H1 (cell line): ENCODE results near the gene STARD13. TPM values are rescaled to one million over a fixed set of nuclear protein-coding genes. Genes with fewer than 3 reads are reported as not detected.

Experiments
- CTCF ChIA-PET: fragments of 300-600 bp; sonication (Branson Sonifier 250); formaldehyde crosslinking; loops from one replicate; lab custom pipeline; 2021; ENCODE audit not compliant: partially characterized antibody; lab: Charles Lee
- POLR2A ChIA-PET: fragments of 300-600 bp; sonication (Branson Sonifier 250); formaldehyde crosslinking; loops from one replicate; lab custom pipeline; 2021; ENCODE audit warnings: inconsistent platforms; ENCODE audit not compliant: partially characterized antibody; lab: Charles Lee
- DNase-seq, 2 experiments: peaks; one replicate each; pipeline versions ENCODE4 v3.0.0 to v3.0.0-alpha.2; 2010 to 2022; ENCODE audit warnings: low spot score in 2 of 2, low read depth in 1 of 2, mixed read lengths in 1 of 2
- FAIRE-seq: peaks from 2 replicates; lab custom pipeline; 2011; peaks lifted over from hg19 to GRCh38; lab: Jason Lieb, UNC
- H2AFZ ChIP-seq: 2 replicates; pipeline ENCODE4 v1.8.1; 2012; ENCODE audit warnings: low read length, inconsistent platforms
- H2AK5ac ChIP-seq: 2 replicates; pipeline ENCODE4 v1.6.1; 2013; ENCODE audit warnings: low read depth, low read length
- H2BK120ac ChIP-seq: replicated peaks from 2 replicates; pipeline ENCODE3; 2013; ENCODE audit warnings: low read depth, low read length, inconsistent platforms
- H2BK12ac ChIP-seq: 2 replicates; pipeline ENCODE4 v1.6.1; 2013; ENCODE audit warnings: low read depth, low read length
- H2BK15ac ChIP-seq: 2 replicates; pipeline ENCODE4 v1.6.1; 2013; ENCODE audit warnings: low read length
- H2BK20ac ChIP-seq: 2 replicates; pipeline ENCODE4 v1.6.1; 2013; ENCODE audit warnings: low read length
- H2BK5ac ChIP-seq: 2 replicates; pipeline ENCODE4 v1.6.1; 2013; ENCODE audit warnings: low read depth, low read length
- H3K14ac ChIP-seq: 2 replicates; pipeline ENCODE4 v1.6.1; 2013; ENCODE audit warnings: inconsistent platforms; ENCODE audit not compliant: insufficient read length
- H3K18ac ChIP-seq: 2 replicates; pipeline ENCODE4 v1.6.1; 2013; ENCODE audit warnings: low read length; ENCODE audit errors: extremely low read depth
- H3K23ac ChIP-seq: 2 replicates; pipeline ENCODE4 v1.6.1; 2013; ENCODE audit warnings: inconsistent platforms; ENCODE audit not compliant: insufficient read length
- H3K23me2 ChIP-seq: 2 replicates; pipeline ENCODE4 v1.6.1; 2013; ENCODE audit warnings: low read depth, low read length
- H3K27ac ChIP-seq: 2 replicates; pipeline ENCODE4 v1.6.1; 2011; ENCODE audit warnings: low read depth, low read length, inconsistent platforms
- H3K27me3 ChIP-seq, 4 experiments: replicated peaks in 1 of 4; 1 replicate in 1 of 4; 2 replicates in 3 of 4; pipeline versions ENCODE4 v1.6.1 to v1.8.1; 2011 to 2013; ENCODE audit warnings: low read length in 3 of 4, mild to moderate bottlenecking in 3 of 4, inconsistent platforms in 2 of 4, mixed read lengths in 2 of 4, moderate library complexity in 1 of 4; ENCODE audit not compliant: control insufficient read depth in 3 of 4, insufficient read depth in 3 of 4; ENCODE audit errors: extremely low read depth in 1 of 4
- H3K36me3 ChIP-seq, 4 experiments: 2 replicates each; pipeline versions ENCODE4 v1.6.1 to v1.8.1; 2011 to 2013; ENCODE audit warnings: mild to moderate bottlenecking in 4 of 4, low read length in 3 of 4, moderate library complexity in 2 of 4, control low read depth in 1 of 4, inconsistent platforms in 1 of 4; ENCODE audit not compliant: insufficient read depth in 4 of 4, control insufficient read depth in 2 of 4
- H3K4ac ChIP-seq: replicated peaks from 2 replicates; pipeline ENCODE3; 2013; ENCODE audit warnings: low read length, low read depth, mixed read lengths, inconsistent platforms; ENCODE audit not compliant: insufficient read length
- H3K4me1 ChIP-seq, 4 experiments: replicated peaks in 1 of 4; 1 replicate in 1 of 4; 2 replicates in 3 of 4; pipeline versions ENCODE4 v1.6.1 to v1.8.1; 2011 to 2013; ENCODE audit warnings: low read length in 3 of 4, inconsistent platforms in 2 of 4, mixed read lengths in 1 of 4; ENCODE audit not compliant: insufficient read depth in 4 of 4, control insufficient read depth in 3 of 4
- H3K4me2 ChIP-seq, 2 experiments: 2 replicates each; pipeline versions ENCODE4 v1.6.1 to v1.8.1; 2011 to 2013; ENCODE audit warnings: low read depth in 2 of 2, low read length in 2 of 2, control low read depth in 1 of 2, inconsistent platforms in 1 of 2, mild to moderate bottlenecking in 1 of 2; ENCODE audit not compliant: insufficient read depth in 1 of 2
- H3K4me3 ChIP-seq, 4 experiments: fragments of 200-600, 300-600 bp in 1 of 4; sonication (generic), shearing (Covaris generic), sonication (Bioruptor Twin) in 1 of 4; 2 replicates each; pipeline versions ENCODE4 v1.5.1 to v1.8.1; 2011 to 2016; ENCODE audit warnings: low read length in 4 of 4, low read depth in 3 of 4, control low read depth in 2 of 4, inconsistent platforms in 2 of 4, mild to moderate bottlenecking in 2 of 4, mixed read lengths in 1 of 4, moderate library complexity in 1 of 4; ENCODE audit not compliant: insufficient read depth in 2 of 4; ENCODE audit errors: extremely low read depth in 1 of 4
- H3K56ac ChIP-seq: replicated peaks from 2 replicates; pipeline ENCODE3; 2013; ENCODE audit warnings: low read depth, mild to moderate bottlenecking, mixed read lengths, low read length, inconsistent platforms; ENCODE audit not compliant: insufficient read length
- H3K79me1 ChIP-seq: 2 replicates; pipeline ENCODE4 v1.6.1; 2013; ENCODE audit warnings: low read depth, low read length, control low read depth
- H3K79me2 ChIP-seq, 2 experiments: 2 replicates each; pipeline versions ENCODE4 v1.6.1 to v1.8.1; 2012 to 2013; ENCODE audit warnings: low read length in 2 of 2, mild to moderate bottlenecking in 2 of 2, inconsistent platforms in 1 of 2; ENCODE audit not compliant: insufficient read depth in 2 of 2, control insufficient read depth in 1 of 2
- H3K9ac ChIP-seq, 4 experiments: replicated peaks in 1 of 4; 1 replicate in 1 of 4; 2 replicates in 3 of 4; pipeline versions ENCODE4 v1.6.1 to v1.8.1; 2011 to 2013; ENCODE audit warnings: low read depth in 3 of 4, low read length in 3 of 4, control low read depth in 2 of 4, mild to moderate bottlenecking in 2 of 4, moderate library complexity in 2 of 4, inconsistent platforms in 1 of 4; ENCODE audit errors: extremely low read depth in 1 of 4
- H3K9me3 ChIP-seq, 2 experiments: 2 replicates each; pipeline versions ENCODE4 v1.6.1 to v1.8.1; 2012 to 2013; ENCODE audit warnings: mild to moderate bottlenecking in 2 of 2, moderate library complexity in 2 of 2, control low read depth in 1 of 2, inconsistent platforms in 1 of 2, low read depth in 1 of 2, low read length in 1 of 2, mixed read lengths in 1 of 2; ENCODE audit not compliant: insufficient read depth in 2 of 2
- H4K20me1 ChIP-seq, 2 experiments: replicated peaks in 1 of 2; 2 replicates each; pipeline versions ENCODE3 to v1.8.1; 2011 to 2013; ENCODE audit warnings: inconsistent platforms in 2 of 2, low read length in 2 of 2, mild to moderate bottlenecking in 1 of 2; ENCODE audit not compliant: insufficient read depth in 2 of 2, control insufficient read depth in 1 of 2
- H4K5ac ChIP-seq: 2 replicates; pipeline ENCODE4 v1.6.1; 2013; ENCODE audit warnings: low read length, low read depth, mixed read lengths, inconsistent platforms; ENCODE audit not compliant: insufficient read length
- H4K8ac ChIP-seq: 2 replicates; pipeline ENCODE4 v1.8.0; 2013; ENCODE audit warnings: mild to moderate bottlenecking, moderate library complexity, low read length, inconsistent platforms; ENCODE audit not compliant: insufficient read depth; ENCODE audit errors: extremely low read depth
- H4K91ac ChIP-seq: replicated peaks from 2 replicates; pipeline ENCODE3; 2013; ENCODE audit warnings: low read length, mixed read lengths, inconsistent platforms; ENCODE audit not compliant: insufficient read length
- WGBS, 2 experiments: shearing (Covaris generic) in 1 of 2; methylation state at CpG; one replicate each; pipeline versions ENCODE4 v1.1.6 to v1.1.7; 2013 to 2015; ENCODE audit warnings: low lambda C conversion rate in 2 of 2, mixed read lengths in 2 of 2, inconsistent platforms in 1 of 2, low coverage in 1 of 2, missing lambda C conversion rate in 1 of 2; ENCODE audit not compliant: insufficient replicate concordance in 2 of 2, insufficient coverage in 1 of 2, insufficient read length in 1 of 2; ENCODE audit errors: extremely low coverage in 1 of 2, missing lambda C conversion rate in 1 of 2; 5-methylcytosine and 5-hydroxymethylcytosine counted together
- polyA plus RNA-seq, 7 experiments: library from polyadenylated mRNA; depleted of rRNA in 3 of 7; stranded (reverse) in 5 of 7; unstranded in 2 of 7; fragments of >200 nt in 5 of 7; fragments of 200-250 nt in 2 of 7; gene quantifications; 1 replicate in 5 of 7; 2 replicates in 1 of 7; 4 replicates in 1 of 7; pipeline versions ENCODE4 v1.2.1 to v1.2.3, GENCODE V29; 2011 to 2013; ENCODE audit warnings: missing spikeins in 2 of 7, mixed read lengths in 2 of 7
- total RNA-seq: library from RNA; stranded (reverse); fragmentation: NEBNext Ultra II Directional; extraction: Animal tissue kit (Norgen Biotek cat#: 25700); gene quantifications from 2 replicates; pipeline ENCODE4 v1.2.1, GENCODE V29; 2021
- TF ChIP-seq, protein P1 (sequence below), 3 experiments: IDR thresholded peaks; 1 replicate in 2 of 3; 2 replicates in 1 of 3; pipeline versions ENCODE4 v1.5.1 to v1.6.1; 2011; ENCODE audit warnings: low read length in 3 of 3, mild to moderate bottlenecking in 3 of 3, inconsistent platforms in 2 of 3, low read depth in 1 of 3, moderate library complexity in 1 of 3; ENCODE audit not compliant: insufficient read depth in 1 of 3; ENCODE audit errors: control extremely low read depth in 1 of 3

The STARD13 gene
- total and polyA plus RNA-seq, 2 of the 8 experiments (the other 6 are each of a cell fraction or from before 2014, with no cell fraction given), result 0.82 to 2.9 TPM

DNA sequence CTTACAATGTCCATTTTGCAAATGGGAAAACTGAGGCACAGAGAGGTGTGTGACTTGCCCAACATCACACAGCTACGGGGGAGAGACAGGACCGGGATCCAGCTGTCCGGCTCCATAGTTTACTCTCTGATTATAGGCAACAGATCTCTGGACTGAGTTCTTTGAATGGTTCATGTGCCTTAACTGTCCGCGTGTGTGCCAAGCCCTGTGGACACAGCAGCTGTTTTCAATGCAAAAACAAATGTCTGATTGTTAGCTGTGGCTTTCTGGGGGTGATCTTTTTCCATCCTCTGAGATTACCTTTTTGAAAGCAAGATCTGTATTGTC is 175.2 kb downstream of the STARD13 start:
- WGBS, 2 experiments, result 99% methylated on average over 5 of the region's 5 CpGs; no CpG with 5 or more reads in 1 of the 2 experiments
- Histone ChIP-seq H3K18ac (no peak overlapping the region), H3K79me2 (no peaks in the 10 kb centered on the region; a peak in 1 of 4 replicates), H4K5ac (no peak overlapping the region), H2AK5ac (no peak overlapping the region), H4K8ac (no peak overlapping the region), H3K27ac (no peak overlapping the region), H4K20me1 (no peaks in the 10 kb centered on the region), H2AFZ (no peak overlapping the region), H3K27me3 (no peaks in the 10 kb centered on the region), H3K4me3 (no peak overlapping the region), H2BK15ac (no peak overlapping the region), H4K91ac (no peak overlapping the region), H2BK12ac (no peak overlapping the region), H3K79me1 (no peaks in the 10 kb centered on the region), H3K9ac (no peak overlapping the region), H3K23me2 (no peaks in the 10 kb centered on the region), H3K4ac (no peak overlapping the region), H2BK5ac (no peak overlapping the region), H3K14ac (no peak overlapping the region), H3K4me2 (no peak overlapping the region), H3K56ac (no peak overlapping the region), H2BK20ac (no peak overlapping the region), H3K9me3 (no peaks in the 10 kb centered on the region), H3K23ac (no peak overlapping the region), H2BK120ac (no peak overlapping the region), H3K36me3 (no peaks in the 10 kb centered on the region), H3K4me1 (no peaks in the 10 kb centered on the region)
- TF ChIP-seq, protein P1, sequence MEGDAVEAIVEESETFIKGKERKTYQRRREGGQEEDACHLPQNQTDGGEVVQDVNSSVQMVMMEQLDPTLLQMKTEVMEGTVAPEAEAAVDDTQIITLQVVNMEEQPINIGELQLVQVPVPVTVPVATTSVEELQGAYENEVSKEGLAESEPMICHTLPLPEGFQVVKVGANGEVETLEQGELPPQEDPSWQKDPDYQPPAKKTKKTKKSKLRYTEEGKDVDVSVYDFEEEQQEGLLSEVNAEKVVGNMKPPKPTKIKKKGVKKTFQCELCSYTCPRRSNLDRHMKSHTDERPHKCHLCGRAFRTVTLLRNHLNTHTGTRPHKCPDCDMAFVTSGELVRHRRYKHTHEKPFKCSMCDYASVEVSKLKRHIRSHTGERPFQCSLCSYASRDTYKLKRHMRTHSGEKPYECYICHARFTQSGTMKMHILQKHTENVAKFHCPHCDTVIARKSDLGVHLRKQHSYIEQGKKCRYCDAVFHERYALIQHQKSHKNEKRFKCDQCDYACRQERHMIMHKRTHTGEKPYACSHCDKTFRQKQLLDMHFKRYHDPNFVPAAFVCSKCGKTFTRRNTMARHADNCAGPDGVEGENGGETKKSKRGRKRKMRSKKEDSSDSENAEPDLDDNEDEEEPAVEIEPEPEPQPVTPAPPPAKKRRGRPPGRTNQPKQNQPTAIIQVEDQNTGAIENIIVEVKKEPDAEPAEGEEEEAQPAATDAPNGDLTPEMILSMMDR (IDR thresholded peaks at IDR 0.05; ENCODE audit: control extremely low read depth in 1 of 3, insufficient read depth in 1 of 3, low read depth in 1 of 3, low read length in 3 of 3), result no peak
- FAIRE-seq (no peak), DNase-seq (no peak)
- POLR2A ChIA-PET, result no interaction called here
- CTCF ChIA-PET, result interaction anchor here (0.7 to 2.6 kb wide), 17 partner anchors 9 to 518 kb away, joined by 3 to 16 read pairs (median 4); no protein-coding TSS in a partner anchor
